GM10847 (cell line): ENCODE data around the gene ATG10.

Source experiments
- POLR2A ChIP-seq: IDR thresholded peaks from 2 replicates; pipeline ENCODE4 v1.6.1; 2011; ENCODE audit not compliant: insufficient read length; ENCODE audit errors: extremely low read depth

The ATG10 gene

GRCh38 chr5:82044010-82044409 lies 72.2 kb downstream of the ATG10 start:
- no peak for TF ChIP-seq POLR2A

DNA sequence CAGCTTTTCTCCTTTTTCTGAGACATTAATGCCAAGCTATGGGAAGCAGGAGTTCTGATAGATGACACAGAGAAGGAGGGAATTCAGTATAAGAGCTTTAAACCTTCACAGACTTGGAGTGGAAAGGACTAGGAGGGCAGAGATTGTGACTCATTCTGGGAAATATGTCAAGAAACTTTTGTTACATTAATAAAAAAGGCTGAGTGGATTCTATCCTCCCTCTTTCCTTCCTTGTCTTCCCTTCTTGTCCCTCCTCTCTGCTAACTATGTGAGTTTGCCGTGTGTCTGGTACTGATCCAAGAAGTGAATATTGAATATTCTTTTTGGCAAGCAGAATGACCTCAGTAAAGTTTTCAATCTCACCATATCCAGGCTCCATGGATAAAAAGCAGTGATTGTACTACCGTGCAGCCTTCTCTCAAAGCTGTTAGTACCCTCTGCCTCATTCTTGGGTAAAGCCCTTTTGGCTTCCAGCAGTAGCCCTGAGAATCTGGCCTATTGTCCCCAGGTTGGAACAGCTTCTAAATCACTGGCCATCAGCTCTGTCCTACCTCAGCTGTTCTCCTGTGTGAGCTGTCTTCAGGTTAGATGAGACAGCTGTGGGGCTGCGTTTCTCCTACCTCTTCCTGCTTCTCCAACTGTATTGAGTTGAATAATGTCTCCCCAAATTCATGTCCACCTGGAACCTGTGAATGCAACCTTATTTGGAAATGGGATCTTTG lies 73.9 kb downstream of the ATG10 start:
- no peak for TF ChIP-seq POLR2A

DNA sequence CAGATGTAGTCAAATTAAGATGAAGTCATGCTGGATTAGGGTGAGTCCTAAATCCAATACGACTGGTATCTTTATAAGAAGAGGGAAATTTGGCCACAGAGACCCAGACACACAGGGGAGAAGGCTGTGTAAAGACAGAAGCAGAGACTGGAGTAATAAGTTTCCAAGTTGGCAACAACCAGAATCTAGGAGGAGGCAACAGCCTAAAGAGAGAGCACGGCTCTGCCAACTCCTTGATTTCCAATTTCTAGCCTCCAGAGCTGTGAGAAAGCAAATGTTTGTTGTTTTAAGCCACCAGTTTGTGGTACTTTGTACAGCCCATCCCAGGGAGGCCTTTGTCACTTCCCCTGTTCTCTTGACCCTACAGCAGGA lies 74.4 kb downstream of the ATG10 start:
- TF ChIP-seq POLR2A: no peak

GRCh38 chr5:82050955-82051354 lies 79.1 kb downstream of the ATG10 start:
- TF ChIP-seq POLR2A: no peak

DNA sequence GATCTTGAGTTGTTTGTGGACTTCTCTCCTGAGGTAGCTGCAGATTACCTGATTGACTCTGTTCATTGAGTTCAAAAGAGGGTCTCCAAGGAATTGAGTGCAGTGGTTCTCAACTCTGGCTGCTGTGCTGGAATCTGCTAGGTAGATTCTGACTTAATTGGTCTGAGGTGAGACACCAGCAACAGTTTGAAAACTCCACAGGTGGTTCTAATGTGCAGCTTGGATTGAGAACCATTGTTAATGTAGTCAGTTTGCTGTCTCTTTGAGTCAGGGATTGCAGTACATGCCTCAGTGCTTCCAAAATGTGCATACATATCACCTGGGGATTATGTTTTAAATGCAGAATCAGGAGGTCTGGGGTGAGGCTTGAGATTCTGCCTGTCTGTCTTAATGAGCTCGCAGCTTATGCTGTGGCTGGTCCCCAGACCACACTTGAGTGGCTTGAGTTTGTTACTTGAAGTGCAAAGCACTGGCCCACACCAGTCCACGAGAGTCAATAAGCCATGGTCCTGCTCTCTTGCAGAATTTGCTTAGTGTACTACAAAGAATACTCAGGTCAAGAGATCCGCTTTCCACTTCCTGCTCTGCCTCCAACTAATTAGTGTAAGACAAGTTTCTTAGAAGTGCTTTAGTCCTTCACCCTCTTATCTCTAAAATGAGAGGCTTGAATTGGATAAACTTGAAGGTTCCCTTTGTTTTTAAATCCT lies 82.3 kb downstream of the ATG10 start:
- TF ChIP-seq POLR2A: no peak

DNA sequence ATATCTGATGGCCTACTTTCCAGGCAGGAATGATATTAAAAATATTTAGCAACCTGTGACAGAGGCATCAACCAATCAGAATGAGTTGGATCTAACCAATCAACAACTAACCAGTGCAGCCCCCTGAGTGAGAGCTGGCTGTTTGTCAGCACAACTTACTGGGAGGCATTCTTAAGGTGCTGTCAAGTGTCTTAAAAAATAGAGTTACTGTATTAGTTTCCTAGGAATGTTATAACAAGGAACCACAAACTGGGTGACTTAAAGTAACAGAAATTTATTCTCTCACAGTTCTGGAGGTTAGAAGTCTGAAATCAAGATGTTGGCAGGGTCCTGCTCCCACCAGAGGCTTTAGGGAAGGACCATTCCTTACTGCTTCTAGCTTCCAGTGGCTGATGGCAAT lies 85.2 kb downstream of the ATG10 start:
- TF ChIP-seq POLR2A: no peak

- no peak for TF ChIP-seq POLR2A
Measured at GRCh38 chr5:82058710-82059109, 86.9 kb downstream of the ATG10 start.

DNA sequence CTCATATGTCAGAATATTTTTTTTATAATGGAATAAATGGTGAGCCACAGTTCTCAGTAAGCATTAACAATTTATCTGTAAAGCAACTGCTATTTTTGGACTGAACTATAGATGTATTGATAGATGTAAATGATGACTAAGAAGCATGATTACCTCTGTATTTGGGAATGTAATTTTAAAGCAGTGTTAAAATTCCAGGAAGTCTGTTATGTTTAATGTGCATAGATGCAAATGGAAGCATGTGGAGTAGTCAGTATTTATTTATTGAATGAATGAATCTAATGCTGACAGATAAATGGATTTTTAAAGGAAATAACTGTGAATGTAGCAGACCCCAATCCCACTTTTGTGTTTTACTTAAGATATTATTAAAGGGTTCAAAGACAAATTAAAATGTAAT lies 95.0 kb downstream of the ATG10 start:
- TF ChIP-seq POLR2A: no peak

DNA sequence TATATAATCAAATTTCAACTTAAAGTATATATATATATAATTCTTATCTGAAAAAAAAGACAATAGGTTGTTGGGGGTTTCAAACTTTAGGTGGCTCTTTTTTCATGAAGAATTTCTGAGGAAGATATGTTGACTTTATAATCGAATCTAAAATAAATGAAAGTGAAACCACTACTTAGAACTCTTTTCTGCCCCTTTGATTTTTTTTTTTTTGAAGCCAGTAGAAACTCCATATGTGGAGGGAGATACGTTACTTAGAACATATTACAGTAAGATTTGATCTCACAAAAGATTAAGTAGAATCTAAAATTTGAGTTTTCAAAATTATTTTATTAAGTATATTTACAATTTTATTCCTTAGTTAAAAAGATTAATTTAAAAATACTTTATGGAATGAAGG lies 96.9 kb downstream of the ATG10 start:
- TF ChIP-seq POLR2A: no peak

DNA sequence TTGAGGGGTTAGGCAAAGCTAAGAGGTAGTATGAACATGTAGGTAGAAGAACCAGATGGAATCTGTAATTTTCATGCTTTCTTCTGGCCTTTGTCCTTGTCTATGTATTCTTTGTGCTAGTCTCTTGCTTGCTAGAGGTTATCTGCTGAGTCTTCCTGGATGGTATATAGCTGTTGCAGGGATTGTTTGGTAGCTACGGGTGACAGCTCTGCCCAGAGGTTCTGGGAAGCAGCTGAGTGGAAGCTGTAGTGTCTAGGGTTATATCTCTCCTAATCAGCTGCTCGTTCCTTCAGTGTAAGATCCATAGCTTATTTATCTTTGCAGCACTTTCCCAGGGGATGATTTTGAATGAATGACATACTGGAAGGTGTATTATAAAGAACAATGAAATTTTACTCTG lies 100.3 kb downstream of the ATG10 start:
- no peak for TF ChIP-seq POLR2A

GRCh38 chr5:82073179-82073578 lies 101.4 kb downstream of the ATG10 start:
- no peak for TF ChIP-seq POLR2A

- TF ChIP-seq POLR2A: no peak
Measured at GRCh38 chr5:82074950-82075349, 103.1 kb downstream of the ATG10 start.

DNA sequence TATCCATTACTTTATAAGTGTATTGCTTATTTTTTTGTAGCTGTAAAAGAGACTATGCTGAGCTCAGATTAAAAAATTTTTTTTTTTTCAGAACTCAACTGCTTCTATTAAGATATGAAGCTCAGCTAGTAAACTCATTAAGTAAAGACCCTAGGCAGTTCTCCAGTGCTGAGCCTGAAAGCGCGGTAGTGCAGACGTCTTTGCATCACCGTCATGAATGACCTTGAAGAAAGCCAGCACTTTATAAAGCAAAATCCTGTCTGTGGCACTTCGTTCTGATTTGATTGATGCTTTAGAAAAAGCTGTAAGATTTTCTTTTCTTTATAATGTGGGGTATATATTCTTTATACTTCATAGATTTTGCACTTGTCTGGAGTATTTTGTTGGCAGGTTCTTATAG lies 105.7 kb downstream of the ATG10 start:
- TF ChIP-seq POLR2A: no peak

GRCh38 chr5:82091617-82092016 lies 119.8 kb downstream of the ATG10 start:
- no peak for TF ChIP-seq POLR2A

GRCh38 chr5:82095536-82095935 lies 123.7 kb downstream of the ATG10 start:
- TF ChIP-seq POLR2A: no peak

DNA sequence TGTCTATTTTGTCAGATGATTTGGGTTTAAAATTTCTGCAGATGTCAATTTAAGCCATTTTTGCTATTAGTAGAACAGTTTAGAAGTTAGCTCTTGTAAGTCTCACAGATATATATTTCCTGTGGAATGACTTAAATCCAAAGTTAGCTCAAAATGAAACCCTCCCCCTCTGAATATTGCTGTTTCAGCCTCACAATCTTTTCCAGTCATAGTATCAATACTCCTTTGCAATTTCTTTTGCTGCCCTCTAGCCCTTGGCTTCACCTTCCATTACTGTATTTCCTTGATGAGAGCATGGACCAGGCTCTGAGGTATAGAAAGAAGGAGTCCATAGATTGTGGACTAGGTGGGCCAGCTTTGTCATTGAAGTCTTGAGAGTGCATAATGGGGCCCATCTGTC lies 124.4 kb downstream of the ATG10 start:
- TF ChIP-seq POLR2A: no peak
